Measurements from ENCODE around the gene TMEM158.

DNA sequence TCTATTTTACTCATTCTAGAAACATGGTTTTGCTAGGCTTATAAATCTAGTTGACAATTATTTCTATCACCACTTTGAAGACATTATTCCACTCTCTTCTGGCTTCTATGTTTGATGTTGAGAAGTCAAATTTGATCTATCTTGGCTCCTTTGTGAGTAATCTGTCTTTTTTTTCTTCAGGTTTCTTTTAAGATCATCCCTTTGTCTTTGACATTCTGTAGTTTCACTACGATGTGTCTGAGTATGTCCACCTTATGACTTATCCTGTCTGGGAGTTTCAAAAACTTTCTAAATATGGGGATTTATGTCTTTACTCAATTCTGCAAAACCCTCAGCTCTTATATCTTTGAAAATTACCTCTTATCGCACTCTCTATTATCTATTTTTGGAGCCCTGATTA lies 41.0 kb upstream of the TMEM158 start:
- TF ChIP-seq, protein P1, sequence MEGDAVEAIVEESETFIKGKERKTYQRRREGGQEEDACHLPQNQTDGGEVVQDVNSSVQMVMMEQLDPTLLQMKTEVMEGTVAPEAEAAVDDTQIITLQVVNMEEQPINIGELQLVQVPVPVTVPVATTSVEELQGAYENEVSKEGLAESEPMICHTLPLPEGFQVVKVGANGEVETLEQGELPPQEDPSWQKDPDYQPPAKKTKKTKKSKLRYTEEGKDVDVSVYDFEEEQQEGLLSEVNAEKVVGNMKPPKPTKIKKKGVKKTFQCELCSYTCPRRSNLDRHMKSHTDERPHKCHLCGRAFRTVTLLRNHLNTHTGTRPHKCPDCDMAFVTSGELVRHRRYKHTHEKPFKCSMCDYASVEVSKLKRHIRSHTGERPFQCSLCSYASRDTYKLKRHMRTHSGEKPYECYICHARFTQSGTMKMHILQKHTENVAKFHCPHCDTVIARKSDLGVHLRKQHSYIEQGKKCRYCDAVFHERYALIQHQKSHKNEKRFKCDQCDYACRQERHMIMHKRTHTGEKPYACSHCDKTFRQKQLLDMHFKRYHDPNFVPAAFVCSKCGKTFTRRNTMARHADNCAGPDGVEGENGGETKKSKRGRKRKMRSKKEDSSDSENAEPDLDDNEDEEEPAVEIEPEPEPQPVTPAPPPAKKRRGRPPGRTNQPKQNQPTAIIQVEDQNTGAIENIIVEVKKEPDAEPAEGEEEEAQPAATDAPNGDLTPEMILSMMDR (IDR thresholded peaks at IDR 0.05; ENCODE audit: low read length) = no peak
- TF ChIP-seq EZH2phosphoT487 (IDR thresholded peaks at IDR 0.05; ENCODE audit: low read length) (no peak), EZH2 (optimal IDR thresholded peaks at IDR 0.05; ENCODE audit: low read depth, low read length) (no peak)
